ENCODE results near the gene CBX1. TPM values are rescaled to one million over a fixed set of nuclear protein-coding genes. Genes with fewer than 3 reads are reported as not detected.

CBX1 gene
- total and polyA plus RNA-seq, 8 donors: 7.9 to 24.1 (median 12.0) TPM

- 6 to 7% methylated on average over 26 of the region's 26 CpGs for WGBS, 2 donors
- Histone ChIP-seq H3K4me3 (peak overlapping the region; percentile 43 to 93 (median 64)), H3K4me1 (peaks cover 36 to 43% (median 42%) of the 10 kb centered on the region in 3 donors), H3K36me3 (peaks cover 0 to 9% (median 0%) of the 10 kb centered on the region in 3 donors), H3K27me3 (no peaks in the 10 kb centered on the region), H3K27ac (peak overlapping the region; percentile 89 to 95 (median 90)), H3K9me3 (no peaks in the 10 kb centered on the region)
- intact Hi-C loops (cut with DNase I): no loop called here
- peak in 1 of 6 donors; percentile 20 for DNase-seq
- ATAC-seq: no peak
- TF ChIP-seq CTCF (IDR thresholded peaks at IDR 0.05): no peak
- FAIRE-seq: no peak
Measured at GRCh38 chr17:48047113-48047740, 54.1 kb downstream of the CBX1 start.

- intact Hi-C loops (cut with DNase I): no loop called here
- Histone ChIP-seq H3K36me3 (peaks cover 0 to 7% (median 0%) of the 10 kb centered on the region in 3 donors), H3K27me3 (no peaks in the 10 kb centered on the region), H3K4me3 (peak overlapping the region in 1 of 4 donors; percentile 83), H3K4me1 (peaks cover 27 to 34% (median 33%) of the 10 kb centered on the region in 3 donors), H3K9me3 (no peaks in the 10 kb centered on the region), H3K27ac (peak overlapping the region in 3 of 4 donors; percentile 89 to 95 (median 90))
- DNase-seq (peak in 1 of 6 donors; percentile 18), ATAC-seq (no peak), FAIRE-seq (no peak)
- WGBS, 2 donors: 89 to 90% methylated on average over 7 of the region's 7 CpGs
- TF ChIP-seq CTCF (IDR thresholded peaks at IDR 0.05): no peak
Measured at GRCh38 chr17:48046296-48046695, 55.0 kb downstream of the CBX1 start.

- peak overlapping the region in 3 of 4 donors; percentile 89 to 95 (median 90) for H3K27ac ChIP-seq
Measured at GRCh38 chr17:48045316-48046001, 55.8 kb downstream of the CBX1 start.

GRCh38 chr17:48044851-48045250 lies 56.4 kb downstream of the CBX1 start:
- ATAC-seq: no peak
- DNase-seq: no peak
- no peak for FAIRE-seq
- 78 to 91% methylated on average over 4 of the region's 4 CpGs for WGBS, 2 donors
- H3K36me3 ChIP-seq: no peaks in the 10 kb centered on the region
- no peak for TF ChIP-seq CTCF (IDR thresholded peaks at IDR 0.05)
- peaks cover 13 to 20% (median 19%) of the 10 kb centered on the region in 3 donors for H3K4me1 ChIP-seq
- H3K27me3 ChIP-seq: no peaks in the 10 kb centered on the region
- intact Hi-C loops (cut with DNase I): no loop called here
- H3K9me3 ChIP-seq: no peaks in the 10 kb centered on the region
- H3K27ac ChIP-seq: no peak overlapping the region
- no peak overlapping the region for H3K4me3 ChIP-seq

More at GRCh38 chr17:48045316-48046001, 55.8 kb downstream of the CBX1 start:
- Histone ChIP-seq H3K36me3 (no peaks in the 10 kb centered on the region), H3K27me3 (no peaks in the 10 kb centered on the region), H3K4me3 (no peak overlapping the region), H3K4me1 (peaks cover 20 to 26% (median 25%) of the 10 kb centered on the region in 3 donors), H3K9me3 (no peaks in the 10 kb centered on the region)
- DNase-seq: peak in 4 of 6 donors; percentile 42 to 71 (median 57)
- no peak for ATAC-seq
- FAIRE-seq: no peak
- TF ChIP-seq CTCF (IDR thresholded peaks at IDR 0.05): no peak
- WGBS, 2 donors: 52 to 55% methylated on average over 8 of the region's 8 CpGs
- intact Hi-C loops (cut with DNase I): no loop called here

Measured in pancreas (tissue), 10 donors.